ENCODE data around the gene HBG2. TPM values are rescaled to one million over a fixed set of nuclear protein-coding genes. Genes with fewer than 3 reads are reported as not detected.

The HBG2 gene
- total and polyA plus RNA-seq, 2 of the 8 experiments (the other 6 are each of a cell fraction or from before 2014, with no cell fraction given): 0.23 TPM; not detected in 1

GRCh38 chr11:5288108-5288905 lies 33.7 kb upstream of the HBG2 start (continued):
- TF ChIP-seq RAD21 (IDR thresholded peaks at IDR 0.05 in 1 of 2, conservative IDR thresholded peaks at IDR 0.05 in 1 of 2; ENCODE audit: low read depth in 2 of 2, low read length in 2 of 2) (no peak), MAX (IDR thresholded peaks at IDR 0.05) (no peak), CHD7 (IDR thresholded peaks at IDR 0.05; ENCODE audit: insufficient replicate concordance, low read length) (no peak), HDAC2 (IDR thresholded peaks at IDR 0.05; ENCODE audit: borderline replicate concordance in 1 of 2, low read depth in 2 of 2, low read length in 2 of 2) (no peak), TAF7 (optimal IDR thresholded peaks at IDR 0.05; ENCODE audit: borderline replicate concordance, low read depth, low read length) (no peak)
